PFSK-1 (cell line): ENCODE data around the gene HES2.

Experiments used
- TAF1 ChIP-seq: IDR thresholded peaks from 2 replicates; pipeline ENCODE4 v1.6.1; 2012; ENCODE audit warnings: low read length, control low read depth, borderline replicate concordance; ENCODE audit not compliant: insufficient read depth
- TF ChIP-seq, protein P1 (sequence below), 2 experiments: IDR thresholded peaks; 2 replicates each; pipeline versions ENCODE4 v1.6.1 to v1.8.0; 2011 to 2012; ENCODE audit warnings: low read depth in 2 of 2, low read length in 2 of 2, control low read depth in 1 of 2, inconsistent platforms in 1 of 2, mild to moderate bottlenecking in 1 of 2, moderate library complexity in 1 of 2; ENCODE audit not compliant: insufficient read depth in 1 of 2

DNA sequence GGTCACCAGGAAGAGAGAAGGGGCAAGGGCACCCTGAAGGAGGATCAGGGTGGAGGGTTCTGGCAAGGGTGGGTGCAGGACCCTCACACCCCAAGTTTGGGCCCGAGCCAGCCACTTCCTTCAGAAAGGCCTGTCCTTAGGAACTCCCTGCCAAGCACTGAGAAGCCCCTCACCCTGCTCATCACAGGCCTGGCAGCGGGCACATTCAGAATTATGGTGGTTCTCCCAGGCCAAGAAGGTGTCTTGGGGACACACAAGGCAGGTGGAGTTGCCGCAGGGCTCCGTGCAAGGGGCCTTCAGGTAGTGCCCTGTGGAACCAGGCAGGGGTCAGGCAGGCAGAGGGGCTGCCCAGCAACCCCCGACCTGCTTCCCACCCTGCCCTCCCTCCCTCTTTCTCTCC, 45.2 kb upstream of the HES2 start:
- TF ChIP-seq TAF1 = no peak
- TF ChIP-seq, protein P1, sequence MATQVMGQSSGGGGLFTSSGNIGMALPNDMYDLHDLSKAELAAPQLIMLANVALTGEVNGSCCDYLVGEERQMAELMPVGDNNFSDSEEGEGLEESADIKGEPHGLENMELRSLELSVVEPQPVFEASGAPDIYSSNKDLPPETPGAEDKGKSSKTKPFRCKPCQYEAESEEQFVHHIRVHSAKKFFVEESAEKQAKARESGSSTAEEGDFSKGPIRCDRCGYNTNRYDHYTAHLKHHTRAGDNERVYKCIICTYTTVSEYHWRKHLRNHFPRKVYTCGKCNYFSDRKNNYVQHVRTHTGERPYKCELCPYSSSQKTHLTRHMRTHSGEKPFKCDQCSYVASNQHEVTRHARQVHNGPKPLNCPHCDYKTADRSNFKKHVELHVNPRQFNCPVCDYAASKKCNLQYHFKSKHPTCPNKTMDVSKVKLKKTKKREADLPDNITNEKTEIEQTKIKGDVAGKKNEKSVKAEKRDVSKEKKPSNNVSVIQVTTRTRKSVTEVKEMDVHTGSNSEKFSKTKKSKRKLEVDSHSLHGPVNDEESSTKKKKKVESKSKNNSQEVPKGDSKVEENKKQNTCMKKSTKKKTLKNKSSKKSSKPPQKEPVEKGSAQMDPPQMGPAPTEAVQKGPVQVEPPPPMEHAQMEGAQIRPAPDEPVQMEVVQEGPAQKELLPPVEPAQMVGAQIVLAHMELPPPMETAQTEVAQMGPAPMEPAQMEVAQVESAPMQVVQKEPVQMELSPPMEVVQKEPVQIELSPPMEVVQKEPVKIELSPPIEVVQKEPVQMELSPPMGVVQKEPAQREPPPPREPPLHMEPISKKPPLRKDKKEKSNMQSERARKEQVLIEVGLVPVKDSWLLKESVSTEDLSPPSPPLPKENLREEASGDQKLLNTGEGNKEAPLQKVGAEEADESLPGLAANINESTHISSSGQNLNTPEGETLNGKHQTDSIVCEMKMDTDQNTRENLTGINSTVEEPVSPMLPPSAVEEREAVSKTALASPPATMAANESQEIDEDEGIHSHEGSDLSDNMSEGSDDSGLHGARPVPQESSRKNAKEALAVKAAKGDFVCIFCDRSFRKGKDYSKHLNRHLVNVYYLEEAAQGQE (IDR thresholded peaks at IDR 0.05; ENCODE audit: insufficient read depth in 1 of 2, low read depth in 2 of 2, low read length in 2 of 2) = no peak
